Muscle of arm (tissue), 12 donors: ENCODE measurements around the gene CACNA1C. TPM values are rescaled to one million over a fixed set of nuclear protein-coding genes. Genes with fewer than 3 reads are reported as not detected.
"Not testable (repeated sequence)": the region's sequence is repeated elsewhere in the genome, so short reads cannot be mapped to it uniquely, and the experiment has no call there.

Experiments
- DNase-seq: peaks from one replicate; pipeline ENCODE4 v3.0.0-alpha.2; 2013
- polyA plus RNA-seq, 12 donors: library from polyadenylated mRNA; unstranded; fragments of 120-200 nt; gene quantifications; one replicate each; pipeline ENCODE4 v1.2.1, GENCODE V29; 2013; ENCODE audit not compliant: insufficient read length in 12 of 12

The CACNA1C gene
- polyA plus RNA-seq, 12 donors: 2.3 to 6.7 (median 3.2) TPM; not detected in 1

DNA sequence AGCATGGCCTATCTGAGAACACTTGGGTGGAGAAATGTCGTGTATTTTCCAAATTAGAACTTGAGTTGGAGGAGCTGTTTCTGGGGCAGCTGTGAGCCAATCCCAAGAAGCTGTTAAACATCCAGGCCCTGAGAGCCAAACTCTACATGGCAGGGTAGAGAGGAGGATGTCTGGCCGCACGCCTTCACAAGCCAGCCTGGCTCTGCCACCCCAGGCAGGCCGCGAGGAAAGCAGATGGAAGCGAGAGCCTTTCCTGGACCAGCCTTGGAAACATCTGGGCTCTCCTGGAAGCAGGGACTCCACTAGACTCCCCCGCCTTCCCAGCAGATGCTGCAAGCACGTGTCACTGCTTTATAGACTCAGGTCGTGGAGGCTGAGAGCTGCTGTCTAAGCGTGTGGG lies 429.2 kb downstream of the CACNA1C start:
- DNase-seq: no peak

DNA sequence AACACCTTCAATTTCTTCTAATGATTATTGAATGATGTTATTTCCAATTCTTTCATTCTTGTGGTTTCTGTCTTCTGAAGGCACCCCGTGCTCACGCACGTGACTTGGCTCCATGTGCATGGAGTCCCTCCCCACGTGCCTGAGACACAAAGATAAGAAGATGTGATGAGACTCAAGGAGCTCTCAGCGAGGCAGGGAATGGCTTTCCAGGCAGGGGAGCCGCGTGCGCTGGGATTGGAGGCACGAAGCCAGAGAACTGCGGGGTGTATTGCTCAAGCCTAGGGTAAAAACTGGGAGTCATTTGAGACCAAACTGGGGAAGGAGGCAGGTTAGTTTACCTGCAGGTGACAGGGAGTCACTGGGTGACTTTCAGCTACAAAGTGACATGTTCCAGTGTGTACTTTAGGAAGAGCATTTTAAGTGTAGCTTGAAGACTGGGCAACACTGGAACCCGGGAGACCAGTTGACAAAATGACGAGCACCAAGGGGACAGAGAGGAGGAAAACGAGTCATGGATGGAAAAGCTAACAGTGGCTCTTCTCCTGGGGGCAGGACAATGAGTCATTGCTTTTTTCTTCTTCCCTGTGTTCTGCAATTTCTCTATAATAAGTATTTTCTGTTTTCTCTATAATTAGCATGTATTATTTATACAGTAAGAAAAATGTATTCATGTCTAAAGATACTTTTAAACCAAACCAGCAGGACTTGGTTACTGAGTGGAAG lies 430.3 kb downstream of the CACNA1C start:
- no peak for DNase-seq

DNA sequence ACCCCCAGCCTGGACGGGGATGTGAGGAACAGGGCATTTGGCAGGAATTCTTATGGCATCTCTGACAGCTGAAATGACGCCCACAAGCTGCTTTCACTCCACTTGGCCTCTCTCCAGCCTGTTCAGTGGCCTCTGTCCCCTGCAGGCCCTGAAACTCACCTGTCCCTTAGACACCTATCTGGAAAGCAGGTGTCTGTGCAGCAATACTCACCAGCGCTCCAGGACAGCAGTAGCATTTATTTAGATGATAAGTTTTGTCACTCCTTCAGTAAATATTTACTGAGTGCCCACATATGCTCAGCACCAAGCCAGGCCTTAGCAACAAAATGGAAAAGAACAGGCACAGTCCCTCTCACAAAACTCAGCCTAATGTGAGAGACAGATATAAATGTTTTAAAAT lies 430.9 kb downstream of the CACNA1C start:
- DNase-seq: no peak

DNA sequence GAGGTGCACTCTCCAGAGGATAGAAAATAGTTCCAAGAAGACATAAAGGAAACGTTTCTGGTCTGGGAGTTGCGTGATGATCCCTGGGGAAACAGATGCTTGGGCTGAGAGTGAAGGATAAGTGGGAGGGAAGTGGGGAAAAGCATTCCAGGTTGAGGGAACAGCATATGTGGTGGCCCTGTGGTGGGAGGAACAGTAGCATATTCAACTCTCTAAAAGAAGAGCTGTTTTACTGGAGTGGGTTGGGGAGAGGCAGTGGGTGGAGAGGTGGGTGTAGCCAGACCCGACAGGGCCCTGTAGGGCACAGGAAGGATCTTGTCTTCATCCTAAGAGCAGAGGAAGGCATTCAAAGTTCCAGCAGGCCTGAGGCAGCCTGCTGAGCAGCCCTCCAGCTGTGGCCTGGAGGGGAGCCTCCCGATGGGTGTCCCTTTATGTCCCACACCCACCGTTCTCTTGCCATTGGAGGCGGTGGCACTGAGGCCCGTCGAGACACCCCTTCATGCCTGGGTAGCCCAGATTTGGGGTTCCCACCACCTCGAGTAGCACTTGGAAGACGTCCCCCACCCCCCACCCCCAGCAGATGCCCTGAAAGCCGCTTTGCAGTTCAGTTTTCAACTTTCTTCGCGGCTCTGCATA lies 431.5 kb downstream of the CACNA1C start:
- DNase-seq: no peak

DNA sequence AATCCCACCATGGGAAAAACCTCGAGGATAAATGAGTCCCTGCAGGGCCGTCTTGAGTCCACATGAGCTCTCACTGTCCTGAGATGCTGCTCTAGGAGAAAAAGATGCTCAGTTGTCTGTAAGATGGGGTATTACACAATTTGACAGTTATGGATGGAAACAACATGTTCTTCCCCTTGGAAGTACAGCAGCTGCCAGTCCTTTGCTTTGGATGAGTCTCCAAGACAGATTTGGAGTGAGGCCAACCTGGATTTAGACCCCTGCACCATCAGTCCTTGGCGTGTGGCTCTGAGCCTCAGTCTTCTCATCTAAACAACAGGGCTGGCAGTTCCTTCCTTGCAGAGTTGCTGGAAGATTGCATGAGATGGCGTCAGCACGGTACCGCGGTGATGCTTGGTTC lies 432.9 kb downstream of the CACNA1C start:
- no peak for DNase-seq

DNA sequence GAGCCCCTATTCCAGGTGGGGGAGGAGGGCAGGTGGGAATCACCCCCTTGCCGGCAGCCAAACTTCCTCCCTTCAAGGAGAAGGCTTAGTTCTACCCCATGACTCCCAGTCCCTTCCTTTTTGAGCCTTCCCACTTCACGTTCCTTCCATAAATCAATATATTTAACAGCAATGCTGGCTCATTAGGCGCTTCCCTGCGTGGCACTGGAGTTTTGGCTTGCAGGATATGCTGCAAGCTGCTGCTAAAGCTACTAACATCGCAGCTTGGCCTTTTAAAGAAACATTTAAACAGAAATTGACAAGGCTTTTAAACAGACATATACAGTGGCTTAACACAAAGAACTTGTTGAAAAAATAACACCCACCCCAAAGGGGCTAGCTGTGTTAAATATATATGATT lies 434.0 kb downstream of the CACNA1C start:
- no peak for DNase-seq

DNA sequence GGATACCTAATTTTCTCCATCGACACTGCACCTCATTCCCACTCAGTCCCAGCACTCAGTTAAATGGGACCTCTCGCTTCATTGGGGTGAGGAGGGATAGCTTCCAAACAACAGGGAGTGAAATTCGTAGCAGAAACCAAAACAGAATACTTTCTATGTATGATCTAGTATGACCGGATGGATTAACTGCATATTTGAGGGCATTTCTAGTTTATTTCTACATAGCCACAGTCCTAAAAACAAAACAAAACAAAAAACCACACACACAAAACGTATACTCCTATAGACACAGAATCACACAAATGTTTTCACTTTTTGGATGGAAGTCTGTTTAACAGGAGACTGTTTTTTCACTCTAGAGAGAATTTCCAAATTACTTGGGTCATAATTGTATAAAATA lies 434.5 kb downstream of the CACNA1C start:
- no peak for DNase-seq

DNA sequence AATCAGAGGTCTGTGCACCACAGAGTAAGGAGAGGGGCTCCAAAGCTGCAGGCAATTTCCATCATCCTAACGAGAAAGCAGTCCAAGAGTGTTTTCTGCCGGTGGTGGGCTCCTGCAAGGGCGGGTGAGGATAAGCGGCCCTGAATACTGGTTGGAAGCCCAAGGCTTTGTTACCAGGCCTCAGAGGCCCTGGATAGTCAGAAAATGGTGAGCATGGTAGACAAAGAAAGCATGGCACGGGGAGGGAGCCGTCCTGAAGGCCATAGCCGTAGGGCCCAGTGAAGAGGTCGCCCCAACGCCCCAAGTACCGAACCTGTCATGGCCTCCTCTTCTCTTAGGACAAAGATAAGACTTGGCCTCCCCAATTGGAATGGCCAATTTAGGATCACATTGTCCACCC lies 435.3 kb downstream of the CACNA1C start:
- no peak for DNase-seq

DNA sequence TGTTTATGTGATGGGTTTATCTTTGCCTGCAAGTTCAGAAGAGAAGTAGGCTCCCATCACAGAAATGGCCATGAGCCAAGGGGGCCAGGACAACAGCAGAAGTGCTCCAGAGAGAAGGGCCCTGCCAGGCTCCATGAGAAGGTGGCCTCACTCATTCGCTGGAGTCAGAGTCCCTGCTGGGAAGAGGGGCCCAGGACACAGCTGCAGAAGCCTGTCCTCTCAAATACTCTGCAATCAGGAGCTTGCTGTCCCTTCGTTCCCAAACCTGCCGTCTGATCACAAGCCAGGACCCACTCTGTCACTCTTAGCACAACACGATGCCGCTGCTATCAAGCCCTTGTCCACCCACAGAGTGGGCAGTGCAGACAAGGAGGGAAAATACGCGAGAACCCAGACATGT lies 435.8 kb downstream of the CACNA1C start:
- DNase-seq: no peak

DNA sequence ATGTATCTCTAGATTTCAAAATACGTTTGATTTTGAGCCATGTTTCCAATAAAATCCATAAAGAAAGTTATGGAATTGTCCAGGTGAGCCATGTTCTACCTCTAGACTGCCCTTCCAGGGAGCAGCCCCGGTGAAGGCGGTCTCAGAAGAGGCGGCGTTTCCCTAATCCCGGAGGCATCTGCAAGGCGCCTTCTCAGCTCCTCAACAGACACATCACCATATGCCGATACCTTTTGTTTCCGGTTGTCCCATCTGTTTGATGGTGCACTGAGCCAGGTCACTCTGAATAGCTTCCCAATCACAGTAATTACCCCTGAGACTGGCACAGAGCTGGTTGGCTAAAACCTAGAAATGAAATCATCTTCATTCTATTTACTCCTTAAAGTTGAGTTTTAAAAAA lies 436.5 kb downstream of the CACNA1C start:
- no peak for DNase-seq

DNA sequence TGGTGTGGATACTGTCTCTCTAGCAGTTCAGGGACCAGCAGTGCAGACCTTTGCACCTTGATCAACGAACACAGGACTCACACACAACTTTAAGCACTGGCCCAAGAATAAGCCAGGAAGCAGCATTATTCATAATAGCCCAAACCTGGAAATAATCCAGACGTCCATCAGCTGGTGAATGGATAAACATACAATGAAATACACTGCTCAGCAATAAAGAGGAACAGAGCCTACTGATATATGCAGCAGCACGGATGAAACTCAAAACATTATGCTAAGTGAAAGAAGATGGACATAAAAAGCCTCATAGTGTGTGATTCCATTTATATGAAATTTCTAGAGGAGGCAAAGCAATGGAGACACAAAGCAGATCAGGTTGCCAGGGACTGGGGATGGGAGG lies 438.0 kb downstream of the CACNA1C start:
- DNase-seq: no peak

DNA sequence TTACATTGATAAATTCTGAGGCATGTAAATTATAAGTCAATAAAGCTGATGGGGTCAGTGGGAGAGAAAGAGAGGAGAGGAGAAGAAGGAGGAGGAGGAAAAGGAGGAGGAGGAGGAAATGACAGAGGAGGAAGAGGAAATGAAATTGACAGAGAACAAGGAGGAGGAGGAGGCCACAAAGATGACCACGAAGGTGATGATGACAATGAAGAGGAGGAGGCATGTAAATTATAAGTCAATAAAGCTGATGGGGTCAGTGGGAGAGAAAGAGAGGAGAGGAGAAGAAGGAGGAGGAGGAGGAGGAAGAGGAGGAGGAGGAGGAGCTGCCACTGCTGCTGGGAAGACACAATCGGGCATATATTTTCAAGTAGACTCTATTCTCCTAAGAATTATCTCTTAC lies 438.6 kb downstream of the CACNA1C start:
- not testable (repeated sequence) for DNase-seq

DNA sequence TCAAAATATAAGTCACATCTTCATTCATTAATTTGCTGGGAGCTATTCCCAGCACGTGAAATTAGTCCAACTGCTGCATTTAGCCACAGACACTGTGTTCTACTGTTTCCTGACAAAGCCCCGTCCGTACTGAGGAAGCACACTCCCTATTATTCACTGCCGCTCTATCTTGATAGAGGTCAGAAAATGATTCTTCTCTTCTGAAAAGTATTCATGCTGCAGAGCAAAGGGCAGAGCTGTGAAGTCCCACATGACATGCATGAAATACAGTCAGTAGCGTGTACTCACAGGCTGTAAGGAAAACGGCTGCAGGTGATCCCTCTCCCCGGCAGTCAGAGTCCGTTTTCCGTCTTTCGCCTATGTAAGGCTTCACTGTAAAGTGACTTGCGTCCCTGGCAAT lies 439.4 kb downstream of the CACNA1C start:
- DNase-seq: no peak

DNA sequence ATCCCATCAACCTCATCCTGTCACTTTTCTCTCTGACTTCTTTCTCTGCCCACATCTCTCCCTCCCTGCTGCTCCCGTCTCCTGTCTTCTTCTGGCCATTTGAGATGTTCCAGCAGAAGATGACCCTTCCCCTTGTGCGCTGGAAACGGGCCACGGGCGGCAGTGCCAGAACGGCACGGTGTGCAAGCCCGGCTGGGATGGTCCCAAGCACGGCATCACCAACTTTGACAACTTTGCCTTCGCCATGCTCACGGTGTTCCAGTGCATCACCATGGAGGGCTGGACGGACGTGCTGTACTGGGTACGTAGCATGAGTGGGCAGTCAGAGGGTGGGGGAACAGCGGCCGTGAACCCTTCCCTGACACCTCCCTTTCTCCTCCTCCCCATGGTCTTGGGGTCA lies 440.3 kb downstream of the CACNA1C start:
- DNase-seq: no peak

DNA sequence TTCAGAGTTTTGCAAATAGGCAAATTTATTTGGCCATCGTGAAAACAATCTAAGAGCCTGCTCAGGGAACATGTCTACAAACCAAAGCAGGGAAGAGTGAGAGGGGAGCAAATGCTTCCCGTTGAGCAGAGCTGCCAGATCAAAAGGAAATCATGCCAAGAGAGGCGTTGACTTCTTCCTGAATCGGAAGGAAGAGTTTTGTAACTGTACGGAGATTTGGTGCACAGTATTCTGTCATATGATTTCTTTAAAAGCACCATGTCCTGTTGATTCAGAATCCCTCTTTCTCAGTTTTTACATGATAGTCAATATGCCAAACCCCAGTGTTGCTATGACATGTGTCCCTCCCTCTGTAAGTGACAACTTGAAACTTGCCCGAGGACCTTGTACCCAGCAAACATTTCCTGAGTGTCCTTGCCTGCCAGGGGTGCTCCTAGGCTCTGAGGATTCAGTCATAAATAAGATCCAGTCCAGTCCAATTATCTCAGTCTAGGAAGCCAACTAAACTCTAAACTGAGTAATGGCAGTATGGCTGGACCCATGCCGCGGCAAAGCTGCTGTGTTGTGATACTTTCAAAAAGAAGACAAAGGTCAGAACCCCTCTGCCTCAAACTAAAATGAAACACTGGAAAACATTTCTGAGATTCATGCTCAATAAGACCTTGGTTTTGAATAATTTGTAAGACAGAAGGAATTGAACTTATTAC lies 441.9 kb downstream of the CACNA1C start:
- peak; percentile 67 for DNase-seq

DNA sequence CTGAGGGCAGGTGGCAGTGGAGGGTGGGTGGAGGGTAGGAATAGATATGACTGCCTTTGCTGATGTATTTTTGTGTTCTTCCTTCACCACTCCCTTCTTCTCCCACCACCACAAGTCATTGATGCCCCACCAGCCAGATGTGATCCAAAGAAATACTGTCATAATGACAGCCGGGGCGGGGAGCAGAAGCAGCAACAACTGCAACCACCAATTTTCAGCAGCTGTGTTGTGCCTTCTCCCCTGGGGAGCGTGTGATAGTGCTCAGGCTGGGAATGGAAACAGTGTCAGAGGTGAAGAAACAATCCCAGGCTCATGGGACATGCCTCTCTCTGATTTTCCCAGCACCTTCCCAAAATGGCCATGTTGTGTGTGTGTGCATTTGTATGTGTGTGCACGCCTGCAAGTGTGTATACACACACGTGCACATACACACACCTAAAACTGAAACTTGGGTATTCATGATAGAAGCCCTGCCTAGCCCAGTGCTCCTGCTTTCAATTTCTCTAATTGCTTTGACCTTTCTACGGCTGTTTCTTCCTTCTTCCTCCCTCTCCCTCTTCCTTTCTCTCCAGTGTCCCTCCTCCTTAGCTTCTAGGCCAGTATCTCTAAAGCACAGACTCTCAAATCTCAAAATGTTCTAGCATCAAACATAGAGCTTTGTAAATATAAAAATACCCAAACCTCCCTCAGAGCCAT lies 442.8 kb downstream of the CACNA1C start:
- no peak for DNase-seq

DNA sequence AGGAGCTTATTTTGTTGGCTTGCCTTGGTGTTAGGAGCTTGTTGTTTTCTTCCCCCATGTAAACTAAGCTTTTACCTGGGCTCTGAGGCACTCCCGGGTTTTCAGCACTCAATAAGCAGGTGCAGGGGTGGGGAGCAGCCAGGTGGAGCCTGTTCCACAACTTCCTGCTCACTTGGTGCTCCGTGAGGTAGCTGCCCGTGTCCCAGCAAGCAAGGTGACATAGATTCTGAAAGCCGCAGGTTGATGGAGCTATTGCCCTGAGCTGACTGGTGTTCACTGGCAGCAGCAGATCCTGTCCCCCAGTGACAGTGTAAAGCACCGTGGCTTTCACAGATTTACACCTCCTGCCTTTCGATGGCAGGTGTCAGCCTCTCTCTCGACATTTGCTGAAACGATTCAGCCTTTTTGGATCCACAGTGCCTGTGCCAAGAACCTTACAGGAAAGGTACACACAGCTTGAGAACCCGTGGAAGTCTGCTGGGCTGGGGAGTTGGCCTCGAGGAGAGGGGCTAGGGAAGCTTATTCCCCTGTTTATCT lies 446.2 kb downstream of the CACNA1C start:
- DNase-seq: no peak

DNA sequence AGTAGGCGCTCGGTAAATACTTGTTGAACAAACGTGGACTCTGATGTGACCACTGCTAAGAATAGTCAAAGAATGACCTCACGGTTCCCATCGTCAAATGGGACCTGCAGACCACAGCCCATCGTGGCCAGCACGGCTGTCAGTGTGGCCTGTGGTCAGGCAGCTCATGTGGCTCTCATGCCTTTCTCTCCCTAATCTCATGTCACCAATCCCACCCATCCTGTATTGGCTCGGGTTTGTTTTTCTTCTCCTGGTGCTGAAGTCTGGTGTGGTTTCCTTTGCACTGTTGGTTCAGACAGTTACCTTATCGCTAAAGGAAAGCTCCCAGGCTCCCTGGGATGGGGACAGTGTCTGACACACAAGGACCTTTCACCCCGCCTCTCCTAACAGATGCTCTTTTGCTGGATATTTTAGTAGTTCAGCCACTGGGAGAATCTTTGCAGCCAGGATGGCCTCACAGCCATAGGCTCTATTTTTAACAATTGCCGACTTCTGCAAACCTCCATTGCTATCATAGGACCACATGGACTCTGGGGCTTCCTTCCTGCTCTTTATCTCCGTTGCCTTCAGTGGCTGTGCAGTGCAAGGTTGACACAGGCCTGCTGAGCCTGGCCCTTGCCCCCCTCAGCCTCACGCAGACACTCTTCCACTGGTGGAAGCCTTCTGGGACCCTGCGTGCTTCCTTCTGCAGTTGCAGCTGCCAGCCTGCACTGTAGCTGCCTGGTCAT lies 448.8 kb downstream of the CACNA1C start:
- no peak for DNase-seq

DNA sequence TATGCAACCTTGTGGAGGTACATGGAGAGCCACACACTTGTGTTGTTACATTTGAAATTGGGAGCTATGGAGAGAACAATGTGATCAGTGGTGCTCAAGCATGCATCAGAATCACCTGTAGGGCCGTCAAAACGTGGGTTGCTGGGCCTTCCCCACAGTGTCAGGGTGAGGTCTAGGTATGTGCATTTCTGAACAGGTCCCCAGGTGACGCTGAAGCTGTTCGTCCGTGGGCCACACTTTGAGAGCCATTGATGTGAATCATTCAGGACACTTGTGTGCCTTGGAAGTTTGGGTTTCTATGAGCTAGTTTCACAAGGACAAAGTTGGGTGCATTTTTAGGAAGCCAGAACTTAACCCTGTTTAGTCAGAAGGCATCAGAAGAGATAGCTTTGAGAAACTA lies 450.2 kb downstream of the CACNA1C start:
- DNase-seq: no peak

DNA sequence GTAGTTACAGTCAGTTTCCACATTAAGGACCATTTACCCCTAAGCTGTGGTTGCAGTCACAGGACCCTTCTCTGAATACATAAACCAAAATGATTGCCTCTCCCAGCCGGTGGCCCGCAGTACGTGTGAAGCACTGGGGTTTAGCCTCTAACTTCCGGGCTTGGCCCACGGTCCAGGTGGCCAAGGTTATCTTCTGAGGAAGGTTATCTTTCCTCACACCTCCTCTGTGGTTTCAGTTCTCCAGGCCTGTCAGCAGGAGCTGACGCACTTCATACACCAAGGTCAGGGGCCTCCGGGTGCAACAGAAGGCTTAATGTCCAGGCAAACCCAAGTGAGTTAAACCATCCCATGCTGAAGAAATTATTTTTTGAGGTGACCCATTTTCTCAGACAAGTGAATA lies 451.0 kb downstream of the CACNA1C start:
- no peak for DNase-seq

DNA sequence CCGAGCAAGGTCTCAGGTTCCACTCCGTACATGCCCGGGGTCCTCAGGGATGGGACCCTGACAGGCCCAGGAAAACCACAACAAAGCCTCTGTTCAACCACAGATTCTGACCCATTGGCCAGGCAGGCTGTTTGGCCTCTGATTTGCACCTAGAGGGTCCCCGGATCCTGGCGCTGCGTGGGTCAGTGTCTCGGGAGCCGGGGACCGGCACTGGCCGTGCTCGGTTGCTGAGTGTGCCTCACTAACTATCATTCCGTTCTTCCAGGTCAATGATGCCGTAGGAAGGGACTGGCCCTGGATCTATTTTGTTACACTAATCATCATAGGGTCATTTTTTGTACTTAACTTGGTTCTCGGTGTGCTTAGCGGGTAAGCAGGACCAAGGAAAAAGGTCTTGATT lies 451.8 kb downstream of the CACNA1C start:
- DNase-seq: no peak

DNA sequence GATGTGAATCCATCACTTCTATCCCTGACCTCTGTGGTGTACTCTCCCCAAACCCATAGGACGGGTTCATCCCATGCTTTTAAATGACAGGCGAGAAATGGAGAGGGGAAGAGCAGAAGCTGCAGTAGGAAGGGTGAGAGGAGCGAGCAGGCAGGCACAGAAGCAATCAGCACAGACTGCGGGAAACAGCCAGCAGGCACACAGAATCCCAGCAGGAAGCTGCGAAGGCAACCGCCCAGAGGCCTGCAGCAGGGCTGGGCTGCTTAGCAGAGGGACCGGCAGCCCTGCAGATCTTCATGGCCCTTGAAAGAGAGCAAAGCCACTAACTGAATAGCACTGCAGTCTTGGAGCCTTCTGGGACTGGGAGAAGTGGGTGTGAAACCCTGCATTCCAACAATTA lies 455.0 kb downstream of the CACNA1C start:
- DNase-seq: no peak
